HCT116 (cell line): Measurements from ENCODE around the gene STAU1. TPM values are rescaled to one million over a fixed set of nuclear protein-coding genes. Genes with fewer than 3 reads are reported as not detected.

Source experiments
- ATAC-seq: fragments of 200-7000 bp; cut with Tn5 transposase; 2 replicates; pipeline ENCODE4 v1.9.1; 2020; ENCODE audit warnings: mild to moderate bottlenecking, moderate library complexity
- BruUV-seq: library from RNA; stranded (reverse); fragments of 400-500 nt; replicated peaks from 2 replicates; lab custom pipeline; 2021; lab: Mats Ljungman, UMichigan
- CTCF ChIA-PET: fragments of 300-600 bp; sonication (Branson Sonifier 250); formaldehyde crosslinking; loops from one replicate; lab custom pipeline; 2021; ENCODE audit warnings: antibody characterized with exemption; lab: Charles Lee
- POLR2A ChIA-PET: fragments of 300-600, 350-600 bp; sonication (Branson Sonifier 250); formaldehyde crosslinking; loops from one replicate; lab custom pipeline; 2021; ENCODE audit warnings: antibody characterized with exemption; lab: Charles Lee
- RAD21 ChIA-PET, 2 experiments: fragments of 300-600 bp; sonication (Branson Sonifier 250); formaldehyde crosslinking; loops; one replicate each; lab custom pipeline; 2023; ENCODE audit warnings: low total read pairs in 2 of 2; ENCODE audit not compliant: uncharacterized antibody in 2 of 2, unreplicated experiment in 2 of 2, low non-redundant PET in 1 of 2; lab: Charles Lee
- DNase-seq: peaks from one replicate; pipeline ENCODE4 v3.0.0-alpha.2; 2010; ENCODE audit warnings: low read depth, low spot score
- H2AFZ ChIP-seq: fragments of 200-600 bp; shearing (Covaris generic), sonication (generic); 2 replicates; pipeline ENCODE4 v1.6.1; 2017; ENCODE audit warnings: low read depth, mixed run types, mixed read lengths, antibody characterized with exemption, low read length; ENCODE audit not compliant: poor library complexity, severe bottlenecking
- H3K27ac ChIP-seq: 2 replicates; pipeline ENCODE4 v1.5.1; 2012; ENCODE audit warnings: low read depth, low read length
- H3K27me3 ChIP-seq: fragments of 200-600 bp; sonication (generic); 2 replicates; pipeline ENCODE4 v1.6.1; 2016; ENCODE audit warnings: mixed run types, low read length, mixed read lengths; ENCODE audit not compliant: insufficient read depth
- H3K36me3 ChIP-seq, 2 experiments: fragments of 200-500 bp in 1 of 2; fragments of 200-600 bp in 1 of 2; sonication (Bioruptor generic) in 1 of 2; sonication (generic) in 1 of 2; 2 replicates each; pipeline versions ENCODE4 v1.5.1 to v1.6.1; 2014 to 2016; ENCODE audit warnings: low read length in 2 of 2, inconsistent platforms in 1 of 2, mixed read lengths in 1 of 2, mixed run types in 1 of 2; ENCODE audit not compliant: insufficient read depth in 2 of 2, control insufficient read depth in 1 of 2
- H3K4me1 ChIP-seq, 2 experiments: fragments of 200-600 bp in 1 of 2; sonication (generic) in 1 of 2; 2 replicates each; pipeline versions ENCODE4 v1.5.1 to v1.6.1; 2012 to 2017; ENCODE audit warnings: low read length in 2 of 2, inconsistent platforms in 1 of 2, mild to moderate bottlenecking in 1 of 2, mixed read lengths in 1 of 2, mixed run types in 1 of 2, moderate library complexity in 1 of 2; ENCODE audit not compliant: insufficient read depth in 2 of 2, control insufficient read depth in 1 of 2
- H3K4me2 ChIP-seq: fragments of 200-600 bp; sonication (generic); 2 replicates; pipeline ENCODE4 v1.6.1; 2017; ENCODE audit warnings: mixed run types, low read length, mixed read lengths
- H3K4me3 ChIP-seq, 2 experiments: fragments of 200-600 bp in 1 of 2; sonication (generic) in 1 of 2; replicated peaks in 1 of 2; 2 replicates each; pipeline ENCODE4 v1.5.1; 2011 to 2016; ENCODE audit warnings: low read length in 2 of 2, control low read depth in 1 of 2, low read depth in 1 of 2, mild to moderate bottlenecking in 1 of 2, mixed read lengths in 1 of 2, mixed run types in 1 of 2
- H3K79me2 ChIP-seq: fragments of 200-600 bp; sonication (generic); 2 replicates; pipeline ENCODE4 v1.6.1; 2017; ENCODE audit warnings: mild to moderate bottlenecking, mixed run types, low read length, moderate library complexity, mixed read lengths; ENCODE audit not compliant: insufficient read depth
- H3K9ac ChIP-seq: fragments of 200-600 bp; sonication (generic); 2 replicates; pipeline ENCODE4 v1.6.1; 2016; ENCODE audit warnings: low read length, mixed read lengths
- H3K9me2 ChIP-seq: fragments of 200-600 bp; sonication (generic), shearing (Covaris generic); 2 replicates; pipeline ENCODE4 v1.6.1; 2017; ENCODE audit warnings: mixed run types, mild to moderate bottlenecking, moderate library complexity; ENCODE audit not compliant: insufficient read depth
- H3K9me3 ChIP-seq, 2 experiments: fragments of 200-500 bp in 1 of 2; fragments of 200-600 bp in 1 of 2; sonication (Bioruptor generic) in 1 of 2; sonication (generic) in 1 of 2; 2 replicates each; pipeline ENCODE4 v1.6.1; 2014 to 2017; ENCODE audit warnings: low read length in 2 of 2, mixed read lengths in 2 of 2, inconsistent platforms in 1 of 2, low read depth in 1 of 2, mild to moderate bottlenecking in 1 of 2, mixed run types in 1 of 2, moderate library complexity in 1 of 2; ENCODE audit not compliant: control insufficient read depth in 1 of 2, insufficient read depth in 1 of 2
- H4K20me1 ChIP-seq: fragments of 200-600 bp; sonication (generic), shearing (Covaris generic); 2 replicates; pipeline ENCODE4 v1.6.1; 2017; ENCODE audit warnings: mixed run types, mild to moderate bottlenecking, moderate library complexity; ENCODE audit not compliant: insufficient read depth
- CBX3 ChIP-seq: IDR thresholded peaks from 2 replicates; pipeline ENCODE4 v1.6.1; 2012; ENCODE audit warnings: low read depth
- CTCF ChIP-seq, 3 experiments: fragments of 200-600 bp in 1 of 3; sonication (generic) in 1 of 3; IDR thresholded peaks in 2 of 3; conservative IDR thresholded peaks in 1 of 3; 2 replicates each; pipeline ENCODE4 v1.5.1; 2012 to 2017; ENCODE audit warnings: low read depth in 2 of 3, low read length in 2 of 3, antibody characterized with exemption in 1 of 3, borderline replicate concordance in 1 of 3, control low read depth in 1 of 3, mild to moderate bottlenecking in 1 of 3, mixed read lengths in 1 of 3, mixed run types in 1 of 3, moderate library complexity in 1 of 3; ENCODE audit not compliant: insufficient read depth in 1 of 3
- EZH2phosphoT487 ChIP-seq: fragments of 200-600 bp; IDR thresholded peaks from 2 replicates; pipeline ENCODE4 v1.6.1; 2018; ENCODE audit warnings: antibody characterized with exemption, borderline replicate concordance
- FOSL1 ChIP-seq: IDR thresholded peaks from 2 replicates; pipeline ENCODE4 v1.6.1; 2012; ENCODE audit warnings: low read depth
- JUND ChIP-seq: IDR thresholded peaks from 2 replicates; pipeline ENCODE4 v1.6.1; 2012
- SP1 ChIP-seq: IDR thresholded peaks from 2 replicates; pipeline ENCODE4 v1.6.1; 2012; ENCODE audit warnings: low read depth
- SRF ChIP-seq: IDR thresholded peaks from 2 replicates; pipeline ENCODE4 v1.6.1; 2012; ENCODE audit warnings: low read depth
- ZFX ChIP-seq: fragments of 450-650 bp; IDR thresholded peaks from 2 replicates; pipeline ENCODE4 v1.6.1; 2017
- ZNF274 ChIP-seq: fragments of 200-500 bp; sonication (Bioruptor generic); IDR thresholded peaks from 2 replicates; pipeline ENCODE4 v1.6.1; 2014; ENCODE audit warnings: mild to moderate bottlenecking, low read depth, low read length, inconsistent platforms
- intact Hi-C: fragments of 100-400 bp; cut with micrococcal nuclease; formaldehyde crosslinking; loops from 2 replicates; pipeline ENCODE4 v1.10.0; 2022
- total RNA-seq: library from RNA; stranded (reverse); gene quantifications from one replicate; pipeline ENCODE4 v1.2.1, GENCODE V29; 2021; ENCODE audit not compliant: unreplicated experiment
- TF ChIP-seq, protein P1 (sequence below): IDR thresholded peaks from 2 replicates; pipeline ENCODE4 v1.6.1; 2012

The STAU1 gene
- total RNA-seq, 1 experiment from 2014 or later: 90.3 TPM

- H3K9me2 ChIP-seq: no peaks in the 10 kb centered on the region
- ATAC-seq: no peak
- no peaks in the 10 kb centered on the region for H3K4me1 ChIP-seq
- H3K9me3 ChIP-seq: no peaks in the 10 kb centered on the region
- TF ChIP-seq, protein P1, sequence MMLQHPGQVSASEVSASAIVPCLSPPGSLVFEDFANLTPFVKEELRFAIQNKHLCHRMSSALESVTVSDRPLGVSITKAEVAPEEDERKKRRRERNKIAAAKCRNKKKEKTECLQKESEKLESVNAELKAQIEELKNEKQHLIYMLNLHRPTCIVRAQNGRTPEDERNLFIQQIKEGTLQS: no peak
- TF ChIP-seq EZH2phosphoT487 (no peak), SRF (no peak), CTCF (IDR thresholded peaks at IDR 0.05 in 2 of 3, conservative IDR thresholded peaks at IDR 0.05 in 1 of 3; ENCODE audit: borderline replicate concordance in 1 of 3, insufficient read depth in 1 of 3, low read depth in 2 of 3, low read length in 2 of 3) (no peak), SP1 (no peak), CBX3 (no peak), ZFX (no peak), JUND (no peak), ZNF274 (no peak), FOSL1 (no peak)
- no peak for DNase-seq
- H3K4me2 ChIP-seq: no peak overlapping the region
- H4K20me1 ChIP-seq: peaks cover 8% of the 10 kb centered on the region; the same call in 1 of the 2 replicates
- peaks cover 1 to 4% of the 10 kb centered on the region in 2 experiments; a peak in 1 of 4 replicates for H3K36me3 ChIP-seq
- no peak overlapping the region for H3K27ac ChIP-seq
- H3K27me3 ChIP-seq: no peaks in the 10 kb centered on the region
- no peak overlapping the region for H3K9ac ChIP-seq
- RAD21 ChIA-PET: no interaction called here
- no TSS peak for BruUV-seq
- no peak overlapping the region for H2AFZ ChIP-seq
- peaks cover 89% of the 10 kb centered on the region for H3K79me2 ChIP-seq
- CTCF ChIA-PET: interaction anchor here (1.0 to 1.3 kb wide), 2 partner anchors 34 to 50 kb away, joined by 3 read pairs; no protein-coding TSS in a partner anchor
- intact Hi-C loops: no loop called here
- POLR2A ChIA-PET: no interaction called here
- H3K4me3 ChIP-seq: no peak overlapping the region
Measured at GRCh38 chr20:49166534-49167449, 21.3 kb downstream of the STAU1 start.
